Cardiac atrium fibroblast (primary cell): Measurements from ENCODE around the gene CNPY1. TPM values are rescaled to one million over a fixed set of nuclear protein-coding genes. Genes with fewer than 3 reads are reported as not detected.

Experiments used
- total RNA-seq: library from RNA; depleted of rRNA; stranded (reverse); fragments of >200 nt; gene quantifications from 2 replicates; pipeline ENCODE4 v1.2.3, GENCODE V29; 2015

The CNPY1 gene
- not detected in 2 replicates for total RNA-seq

GRCh38 chr7:155546449-155546848 lies at the start of gene CNPY1:
Gene CNPY1 (minus strand): TSS chr7:155546559. CDS start chr7:155545929, 630 bp downstream.

GRCh38 chr7:155458111-155458877 lies 88.1 kb downstream of the CNPY1 start, which contains the start of gene EN2:
Gene EN2 (plus strand): TSS chr7:155458129. CDS start chr7:155458378, 249 bp downstream.

Other genes with a start within 250 kb of the CNPY1 start
- gene INSIG1, start 248.7 kb downstream of the CNPY1 start, total RNA-seq, result 59.4 and 85.2 TPM in 2 replicates
- not detected in 2 replicates for gene EN2, start 88.4 kb downstream of the CNPY1 start, total RNA-seq
- gene RBM33, start 98.1 kb upstream of the CNPY1 start, total RNA-seq, result 9.2 and 15.0 TPM in 2 replicates